HepG2 (cell line): ENCODE results near the gene ANTKMT. TPM values are rescaled to one million over a fixed set of nuclear protein-coding genes. Genes with fewer than 3 reads are reported as not detected.

Source experiments
- AGO1 ChIP-seq: fragments of 200-400 bp; formaldehyde crosslinking; IDR thresholded peaks from 2 replicates; pipeline ENCODE4 v1.6.1; 2017; ENCODE audit warnings: mild to moderate bottlenecking, low read depth, low read length, moderate library complexity; ENCODE audit not compliant: poor library complexity, severe bottlenecking
- ATF4 ChIP-seq, 2 experiments: fragments of 450-650 bp in 1 of 2; sonication (generic) in 1 of 2; formaldehyde crosslinking; IDR thresholded peaks; 2 replicates each; pipeline versions ENCODE4 v1.5.0 to v1.8.0; 2020 to 2022; ENCODE audit warnings: mild to moderate bottlenecking in 1 of 2, missing genetic modification reagents in 1 of 2
- BRD4 ChIP-seq: sonication (generic); formaldehyde crosslinking; IDR thresholded peaks from 2 replicates; pipeline ENCODE4 v1.4.0; 2020; ENCODE audit warnings: missing genetic modification reagents
- FOXP4 ChIP-seq: sonication (generic); formaldehyde crosslinking; IDR thresholded peaks from 2 replicates; pipeline ENCODE4 v1.4.0; 2020; ENCODE audit warnings: missing genetic modification reagents
- JUND ChIP-seq: sonication (generic); formaldehyde crosslinking; IDR thresholded peaks from 2 replicates; pipeline ENCODE4 v1.8.0; 2022; ENCODE audit warnings: mild to moderate bottlenecking, missing genetic modification reagents
- KDM5B ChIP-seq: sonication (generic); formaldehyde crosslinking; IDR thresholded peaks from 2 replicates; pipeline ENCODE4 v1.4.0; 2020; ENCODE audit warnings: missing genetic modification reagents, mild to moderate bottlenecking, borderline replicate concordance
- MEF2D ChIP-seq: sonication (generic); formaldehyde crosslinking; IDR thresholded peaks from 2 replicates; pipeline ENCODE4 v1.5.1; 2020; ENCODE audit warnings: mild to moderate bottlenecking, missing genetic modification reagents
- NPAS2 ChIP-seq: sonication (generic); formaldehyde crosslinking; IDR thresholded peaks from 2 replicates; pipeline ENCODE4 v1.8.0; 2022; ENCODE audit warnings: mild to moderate bottlenecking, missing genetic modification reagents, borderline replicate concordance
- RBM22 ChIP-seq: fragments of 200-400 bp; formaldehyde crosslinking; optimal IDR thresholded peaks from 2 replicates; pipeline ENCODE3; 2017; ENCODE audit warnings: mild to moderate bottlenecking, low read length, moderate library complexity
- RFXANK ChIP-seq: IDR thresholded peaks from 2 replicates; pipeline ENCODE4 v1.6.1; 2016
- STAG1 ChIP-seq: sonication (generic); formaldehyde crosslinking; IDR thresholded peaks from 2 replicates; pipeline ENCODE4 v1.4.0; 2020; ENCODE audit warnings: missing genetic modification reagents
- TCF7 ChIP-seq: sonication (generic); IDR thresholded peaks from 2 replicates; pipeline ENCODE4 v1.6.1; 2016; ENCODE audit warnings: antibody characterized with exemption, low read depth
- ZNF205 ChIP-seq: IDR thresholded peaks from 2 replicates; pipeline ENCODE4 v1.6.1; 2018; ENCODE audit warnings: missing biosample characterization, missing genetic modification reagents
- ZNF282 ChIP-seq: fragments of 450-650 bp; IDR thresholded peaks from 2 replicates; pipeline ENCODE4 v1.6.1; 2018; ENCODE audit not compliant: partially characterized antibody
- ZNF335 ChIP-seq: sonication (generic); formaldehyde crosslinking; IDR thresholded peaks from 2 replicates; pipeline ENCODE4 v1.4.0; 2020; ENCODE audit warnings: missing genetic modification reagents
- ZNF407 ChIP-seq: sonication (generic); formaldehyde crosslinking; IDR thresholded peaks from one replicate; pipeline ENCODE4 v1.5.1; 2020; ENCODE audit warnings: mild to moderate bottlenecking, missing genetic modification reagents; ENCODE audit errors: not compliant biosample characterization
- ZNF782 ChIP-seq: sonication (generic); formaldehyde crosslinking; IDR thresholded peaks from 2 replicates; pipeline ENCODE4 v1.4.0; 2020; ENCODE audit warnings: missing genetic modification reagents, mild to moderate bottlenecking, borderline replicate concordance
- ZSCAN20 ChIP-seq: sonication (generic); formaldehyde crosslinking; IDR thresholded peaks from 2 replicates; pipeline ENCODE4 v1.4.0; 2020; ENCODE audit warnings: missing genetic modification reagents, mild to moderate bottlenecking, borderline replicate concordance
- ZSCAN31 ChIP-seq: sonication (generic); formaldehyde crosslinking; IDR thresholded peaks from 2 replicates; pipeline ENCODE4 v1.5.0; 2020; ENCODE audit warnings: low read depth, mild to moderate bottlenecking, missing genetic modification reagents
- polyA plus RNA-seq, 8 experiments: library from polyadenylated mRNA; depleted of rRNA in 3 of 8; stranded (reverse) in 7 of 8; unstranded in 1 of 8; fragments of >200 nt; fragmentation: Illumina TruSeq in 4 of 8; extraction: Trizol in 4 of 8; gene quantifications; 2 replicates each; pipeline versions ENCODE4 v1.2.1 to v1.2.3, GENCODE V29; 2011 to 2016; ENCODE audit warnings: low read depth in 4 of 8, missing spikeins in 1 of 8, mixed read lengths in 1 of 8; ENCODE audit not compliant: insufficient read depth in 1 of 8
- total RNA-seq, 5 experiments: library from RNA; depleted of rRNA; stranded (reverse); fragments of >200 nt; fragmentation: Illumina TruSeq; extraction: Trizol; gene quantifications; 2 replicates each; pipeline ENCODE4 v1.2.3, GENCODE V29; 2016; ENCODE audit warnings: low read depth in 1 of 5

Gene ANTKMT
- total and polyA plus RNA-seq, 2 of the 13 experiments (the other 11 are each of a cell fraction or from before 2014, with no cell fraction given), result 7.5 to 47.8 TPM

GRCh38 chr16:674968-675883 lies 45.7 kb upstream of the ANTKMT start, which contains the start of gene RHBDL1 (continued):
- no peak for TF ChIP-seq FOXP4 (CRISPR knock-in tag)
- 0 out of 2 replicates have a peak, but pooled peaks have one; percentile 28 for TF ChIP-seq ZNF205
- TF ChIP-seq RBM22, result peak; percentile 86
- no peak for TF ChIP-seq NPAS2 (CRISPR knock-in tag)
- no peak for TF ChIP-seq TCF7
- peak; percentile 91 for TF ChIP-seq AGO1
- no peak for TF ChIP-seq MEF2D (CRISPR knock-in tag)
- TF ChIP-seq ZNF335 (CRISPR knock-in tag), result no peak
- TF ChIP-seq ATF4 (CRISPR knock-in tag; IDR thresholded peaks at IDR 0.05), result no peak
- peak; percentile 57 for TF ChIP-seq JUND
- TF ChIP-seq ZSCAN20 (CRISPR knock-in tag), result no peak
- TF ChIP-seq KDM5B (CRISPR knock-in tag), result peak; percentile 4; the same call in 1 of the 2 replicates
- no peak for TF ChIP-seq ZNF407 (CRISPR knock-in tag)
- TF ChIP-seq RFXANK (CRISPR knock-in tag), result no peak
- no peak for TF ChIP-seq ZNF782 (CRISPR knock-in tag)
- no peak for TF ChIP-seq ZNF282
- no peak for TF ChIP-seq STAG1 (CRISPR knock-in tag)
- TF ChIP-seq BRD4 (CRISPR knock-in tag), result 0 out of 2 replicates have a peak, but pooled peaks have one; percentile 22
- TF ChIP-seq ZSCAN31 (CRISPR knock-in tag), result no peak
